Measurements from ENCODE around the gene MTR.

GRCh38 chr1:236890152-236891056, 95.3 kb downstream of the MTR start:
- TF ChIP-seq CTCF (IDR thresholded peaks at IDR 0.05): peak in 1 of 4 experiments; percentile 7
- TF ChIP-seq POLR2A (IDR thresholded peaks at IDR 0.05): no peak
